ACC112 (cell line): ENCODE measurements around the gene KLF1.
A peak's percentile ranks its signal among the peaks of the same experiment; 100 is the strongest.
"Not testable (repeated sequence)": the region's sequence is repeated elsewhere in the genome, so short reads cannot be mapped to it uniquely, and the experiment has no call there.

Source experiments
- H2AFZ ChIP-seq: fragments of 200-600 bp; sonication (generic); one replicate; pipeline ENCODE4 v1.6.0; 2017; ENCODE audit warnings: antibody characterized with exemption, low read length; ENCODE audit not compliant: unreplicated experiment
- H3K27ac ChIP-seq: fragments of 200-600 bp; sonication (generic); 2 replicates; pipeline ENCODE4 v1.5.1; 2014; ENCODE audit warnings: low read depth, mild to moderate bottlenecking, antibody characterized with exemption, low read length, moderate library complexity
- H3K27me3 ChIP-seq: fragments of 200-600 bp; sonication (generic); 2 replicates; pipeline ENCODE4 v1.6.1; 2014; ENCODE audit warnings: mild to moderate bottlenecking, antibody characterized with exemption, low read length, moderate library complexity, mixed read lengths; ENCODE audit not compliant: insufficient read depth
- H3K36me3 ChIP-seq: fragments of 200-600 bp; sonication (generic); 2 replicates; pipeline ENCODE4 v1.6.1; 2016; ENCODE audit warnings: mild to moderate bottlenecking, antibody characterized with exemption, low read length, moderate library complexity, mixed read lengths; ENCODE audit not compliant: insufficient read depth
- H3K4me1 ChIP-seq: fragments of 200-600 bp; sonication (generic); one replicate; pipeline ENCODE4 v1.6.1; 2016; ENCODE audit warnings: low read length, mixed read lengths; ENCODE audit not compliant: insufficient read depth, unreplicated experiment, control insufficient read depth
- H3K4me3 ChIP-seq: fragments of 200-600 bp; sonication (generic); 2 replicates; pipeline ENCODE4 v1.5.1; 2014; ENCODE audit warnings: mild to moderate bottlenecking, low read depth, low read length
- H3K79me2 ChIP-seq: fragments of 200-600 bp; sonication (generic); one replicate; pipeline ENCODE4 v1.6.0; 2016; ENCODE audit warnings: low read length; ENCODE audit not compliant: control insufficient read depth, unreplicated experiment, insufficient read depth

The KLF1 gene

GRCh38 chr19:12890787-12891552 is 4.0 kb upstream of the KLF1 start, which contains the start of gene GCDH:
Gene GCDH, plus strand, starts transcription at chr19:12891160. Its CDS starts 145 bp downstream, at chr19:12891305.
- H3K79me2 ChIP-seq = no peaks in the 10 kb centered on the region
- H3K4me3 ChIP-seq = peak within 1 kb of the TSS; percentile 88
- peaks cover 12% of the 10 kb centered on the region; the same call in 1 of the 2 replicates for H3K27me3 ChIP-seq
- no peak within 1 kb of the TSS for H3K27ac ChIP-seq
- peaks cover 5% of the 10 kb centered on the region for H3K4me1 ChIP-seq
- no peaks in the 10 kb centered on the region for H3K36me3 ChIP-seq
- H2AFZ ChIP-seq = peak within 1 kb of the TSS; percentile 55

GRCh38 chr19:12890299-12890786 is 3.3 kb upstream of the KLF1 start:
- H3K4me1 ChIP-seq, H3K79me2 ChIP-seq, H2AFZ ChIP-seq, H3K27ac ChIP-seq, H3K36me3 ChIP-seq, H3K4me3 ChIP-seq: not testable (repeated sequence)
- peaks cover 16% of the 10 kb centered on the region; the same call in 1 of the 2 replicates for H3K27me3 ChIP-seq

GRCh38 chr19:12888006-12888603 is 1.1 kb upstream of the KLF1 start:
- peaks cover 27% of the 10 kb centered on the region; the same call in 1 of the 2 replicates for H3K27me3 ChIP-seq
- no peaks in the 10 kb centered on the region for H3K36me3 ChIP-seq
- H3K79me2 ChIP-seq = no peaks in the 10 kb centered on the region
- H2AFZ ChIP-seq = no peak overlapping the region
- peaks cover 5% of the 10 kb centered on the region for H3K4me1 ChIP-seq
- no peak overlapping the region for H3K27ac ChIP-seq
- no peak overlapping the region for H3K4me3 ChIP-seq

GRCh38 chr19:12886651-12886968 is 391 bp downstream of the KLF1 start:
- Histone ChIP-seq H3K4me1 (peaks cover under 1% of the 10 kb centered on the region), H3K27ac (no peak overlapping the region), H3K36me3 (no peaks in the 10 kb centered on the region), H3K79me2 (no peaks in the 10 kb centered on the region), H3K4me3 (no peak overlapping the region), H3K27me3 (peaks cover 27% of the 10 kb centered on the region; the same call in 1 of the 2 replicates), H2AFZ (no peak overlapping the region)

GRCh38 chr19:12885749-12886650 is 1.0 kb downstream of the KLF1 start:
- no peaks in the 10 kb centered on the region for H3K4me1 ChIP-seq
- peaks cover 27% of the 10 kb centered on the region; the same call in 1 of the 2 replicates for H3K27me3 ChIP-seq
- no peaks in the 10 kb centered on the region for H3K36me3 ChIP-seq
- H3K79me2 ChIP-seq = no peaks in the 10 kb centered on the region
- no peak overlapping the region for H3K27ac ChIP-seq
- peak overlapping the region; percentile 69 for H3K4me3 ChIP-seq
- peak overlapping the region; percentile 12 for H2AFZ ChIP-seq

GRCh38 chr19:12884926-12885748 is 1.9 kb downstream of the KLF1 start:
- Histone ChIP-seq H3K79me2 (no peaks in the 10 kb centered on the region), H3K36me3 (no peaks in the 10 kb centered on the region), H3K27ac (no peak overlapping the region), H3K4me3 (peak overlapping the region; percentile 69), H3K4me1 (no peaks in the 10 kb centered on the region), H2AFZ (peak overlapping the region; percentile 12), H3K27me3 (peaks cover 27% of the 10 kb centered on the region; the same call in 1 of the 2 replicates)

- no peak overlapping the region for H3K4me3 ChIP-seq
- H3K4me1 ChIP-seq = no peaks in the 10 kb centered on the region
- H3K27ac ChIP-seq = no peak overlapping the region
- H3K36me3 ChIP-seq = no peaks in the 10 kb centered on the region
- H3K27me3 ChIP-seq = peaks cover 27% of the 10 kb centered on the region; the same call in 1 of the 2 replicates
- H2AFZ ChIP-seq = no peak overlapping the region
- H3K79me2 ChIP-seq = no peaks in the 10 kb centered on the region
Observed at GRCh38 chr19:12884627-12884925, 2.4 kb downstream of the KLF1 start.

GRCh38 chr19:12884202-12884601 is 2.8 kb downstream of the KLF1 start:
- H3K27ac ChIP-seq = no peak overlapping the region
- no peak overlapping the region for H2AFZ ChIP-seq
- no peak overlapping the region for H3K4me3 ChIP-seq
- H3K36me3 ChIP-seq = no peaks in the 10 kb centered on the region
- peaks cover 27% of the 10 kb centered on the region; the same call in 1 of the 2 replicates for H3K27me3 ChIP-seq
- no peaks in the 10 kb centered on the region for H3K79me2 ChIP-seq
- no peaks in the 10 kb centered on the region for H3K4me1 ChIP-seq

- Histone ChIP-seq H3K27me3 (peaks cover 27% of the 10 kb centered on the region; the same call in 1 of the 2 replicates), H3K4me3 (no peak overlapping the region), H2AFZ (no peak overlapping the region), H3K27ac (no peak overlapping the region), H3K4me1 (no peaks in the 10 kb centered on the region), H3K79me2 (no peaks in the 10 kb centered on the region), H3K36me3 (no peaks in the 10 kb centered on the region)
Observed at GRCh38 chr19:12882589-12882988, 4.4 kb downstream of the KLF1 start.
